ENCODE results near the gene IFT172.

IFT172 gene

DNA sequence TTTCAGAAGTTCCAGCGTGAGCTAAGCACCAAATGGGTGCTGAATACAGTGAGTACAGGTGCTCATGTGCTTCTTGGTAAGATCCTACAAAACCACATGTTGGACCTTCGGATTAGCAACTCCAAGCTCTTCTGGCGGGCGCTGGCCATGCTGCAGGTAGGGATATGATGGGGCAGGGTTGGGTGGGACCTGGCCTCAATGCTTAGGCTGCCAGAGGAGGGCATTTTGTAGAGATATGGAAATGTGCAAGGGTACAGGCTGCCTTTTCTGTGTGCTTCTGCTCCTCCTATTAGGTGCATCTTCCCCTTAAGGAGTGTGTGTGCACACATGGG is 29.2 kb upstream of the IFT172 start:
- H3K79me1 ChIP-seq (ENCODE audit: low read length) = no peaks in the 10 kb centered on the region
- no peak overlapping the region for H4K91ac ChIP-seq (ENCODE audit: low read depth, low read length)
- no CpG with 5 or more reads among the region's 4 CpGs for WGBS (ENCODE audit: extremely low coverage, insufficient coverage, insufficient read length)
- no peaks in the 10 kb centered on the region for H3K27me3 ChIP-seq (ENCODE audit: insufficient read depth, low read length)
- H3K23ac ChIP-seq (ENCODE audit: low read length) = no peak overlapping the region
- H3K9ac ChIP-seq (ENCODE audit: low read length) = no peak overlapping the region
- H2BK120ac ChIP-seq (ENCODE audit: insufficient read depth, low read length, poor library complexity) = no peak overlapping the region
- no peak overlapping the region for H3K4ac ChIP-seq (ENCODE audit: low read depth, low read length)
- H2BK5ac ChIP-seq (ENCODE audit: low read depth, low read length, poor library complexity) = no peak overlapping the region
- no peak overlapping the region for H2AK5ac ChIP-seq (ENCODE audit: low read length)
- no peaks in the 10 kb centered on the region for H3K9me3 ChIP-seq (ENCODE audit: insufficient read depth, low read depth, low read length)
- no peak for DNase-seq
- no peaks in the 10 kb centered on the region for H3K79me2 ChIP-seq (ENCODE audit: control insufficient read depth, insufficient read depth, low read length, poor library complexity)
- H2AFZ ChIP-seq (ENCODE audit: insufficient read depth, low read length, poor library complexity) = no peak overlapping the region
- H3K36me3 ChIP-seq (ENCODE audit: control insufficient read depth in 1 of 2, insufficient read depth in 2 of 2, low read length in 2 of 2) = no peaks in the 10 kb centered on the region
- no peak overlapping the region for H4K12ac ChIP-seq (ENCODE audit: low read depth, low read length)
- H3K27ac ChIP-seq (ENCODE audit: low read depth, low read length) = no peak overlapping the region
- no peak overlapping the region for H3K4me3 ChIP-seq (ENCODE audit: low read depth, low read length)
- H3K18ac ChIP-seq (ENCODE audit: low read length) = no peak overlapping the region
- no peak overlapping the region for H2BK12ac ChIP-seq (ENCODE audit: low read length)
- no peaks in the 10 kb centered on the region for H3K4me1 ChIP-seq (ENCODE audit: control insufficient read depth in 1 of 2, insufficient read depth in 2 of 2, low read length in 2 of 2)
- H4K8ac ChIP-seq (ENCODE audit: low read depth, low read length) = no peak overlapping the region
- H3K4me2 ChIP-seq (ENCODE audit: low read length) = no peak overlapping the region
- H3K14ac ChIP-seq (ENCODE audit: low read length) = no peak overlapping the region

GRCh38 chr2:27518113-27518781 is 28.7 kb upstream of the IFT172 start:
- Histone ChIP-seq H3K14ac (ENCODE audit: low read length) (no peak overlapping the region), H3K36me3 (ENCODE audit: control insufficient read depth in 1 of 2, insufficient read depth in 2 of 2, low read length in 2 of 2) (no peaks in the 10 kb centered on the region), H3K27me3 (ENCODE audit: insufficient read depth, low read length) (no peaks in the 10 kb centered on the region), H3K9me3 (ENCODE audit: insufficient read depth, low read depth, low read length) (no peaks in the 10 kb centered on the region), H3K79me2 (ENCODE audit: control insufficient read depth, insufficient read depth, low read length, poor library complexity) (no peaks in the 10 kb centered on the region), H3K4me3 (ENCODE audit: low read depth, low read length) (no peak overlapping the region), H3K9ac (ENCODE audit: low read length) (no peak overlapping the region), H2BK5ac (ENCODE audit: low read depth, low read length, poor library complexity) (no peak overlapping the region), H2AFZ (ENCODE audit: insufficient read depth, low read length, poor library complexity) (no peak overlapping the region), H3K4me1 (ENCODE audit: control insufficient read depth in 1 of 2, insufficient read depth in 2 of 2, low read length in 2 of 2) (no peaks in the 10 kb centered on the region), H4K91ac (ENCODE audit: low read depth, low read length) (no peak overlapping the region), H3K23ac (ENCODE audit: low read length) (no peak overlapping the region), H4K8ac (ENCODE audit: low read depth, low read length) (no peak overlapping the region), H3K79me1 (ENCODE audit: low read length) (no peaks in the 10 kb centered on the region), H3K4me2 (ENCODE audit: low read length) (no peak overlapping the region), H2BK12ac (ENCODE audit: low read length) (no peak overlapping the region), H2BK120ac (ENCODE audit: insufficient read depth, low read length, poor library complexity) (no peak overlapping the region), H2AK5ac (ENCODE audit: low read length) (no peak overlapping the region), H3K27ac (ENCODE audit: low read depth, low read length) (no peak overlapping the region), H4K12ac (ENCODE audit: low read depth, low read length) (no peak overlapping the region), H3K18ac (ENCODE audit: low read length) (no peak overlapping the region), H3K4ac (ENCODE audit: low read depth, low read length) (no peak overlapping the region)
- no CpG with 5 or more reads among the region's 5 CpGs for WGBS (ENCODE audit: extremely low coverage, insufficient coverage, insufficient read length)
- DNase-seq = no peak

DNA sequence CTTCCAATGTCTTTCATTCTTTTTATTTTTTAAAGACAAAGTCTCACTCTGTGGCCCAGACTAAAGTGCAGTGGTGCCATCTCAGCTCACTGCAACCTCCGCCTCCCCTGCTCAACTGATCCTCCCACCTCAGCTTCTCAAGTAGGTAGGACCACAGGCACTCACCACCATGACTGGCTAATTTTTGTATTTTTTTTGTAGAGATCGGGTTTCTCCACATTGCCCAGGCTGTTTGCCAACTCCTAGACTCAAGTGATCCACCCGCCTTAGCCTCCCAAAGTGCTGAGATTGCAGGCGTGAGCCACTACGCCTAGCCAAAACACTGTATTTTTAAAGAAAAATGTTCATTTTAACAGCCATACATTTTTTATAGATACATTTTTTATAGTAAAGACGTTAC is 19.8 kb upstream of the IFT172 start:
- H2BK12ac ChIP-seq (ENCODE audit: low read length) = no peak overlapping the region
- no peaks in the 10 kb centered on the region for H3K79me1 ChIP-seq (ENCODE audit: low read length)
- no peak overlapping the region for H3K9ac ChIP-seq (ENCODE audit: low read length)
- H3K4me1 ChIP-seq (ENCODE audit: control insufficient read depth in 1 of 2, insufficient read depth in 2 of 2, low read length in 2 of 2) = no peaks in the 10 kb centered on the region
- no peak overlapping the region for H2BK120ac ChIP-seq (ENCODE audit: insufficient read depth, low read length, poor library complexity)
- DNase-seq = no peak
- no peak overlapping the region for H3K18ac ChIP-seq (ENCODE audit: low read length)
- H3K79me2 ChIP-seq (ENCODE audit: control insufficient read depth, insufficient read depth, low read length, poor library complexity) = no peaks in the 10 kb centered on the region
- no peak overlapping the region for H2AK5ac ChIP-seq (ENCODE audit: low read length)
- H4K91ac ChIP-seq (ENCODE audit: low read depth, low read length) = no peak overlapping the region
- H3K23ac ChIP-seq (ENCODE audit: low read length) = no peak overlapping the region
- no peak overlapping the region for H4K8ac ChIP-seq (ENCODE audit: low read depth, low read length)
- no peak overlapping the region for H3K14ac ChIP-seq (ENCODE audit: low read length)
- H4K12ac ChIP-seq (ENCODE audit: low read depth, low read length) = no peak overlapping the region
- no peak overlapping the region for H2BK5ac ChIP-seq (ENCODE audit: low read depth, low read length, poor library complexity)
- no peak overlapping the region for H2AFZ ChIP-seq (ENCODE audit: insufficient read depth, low read length, poor library complexity)
- H3K27me3 ChIP-seq (ENCODE audit: insufficient read depth, low read length) = no peaks in the 10 kb centered on the region
- no peak overlapping the region for H3K27ac ChIP-seq (ENCODE audit: low read depth, low read length)
- H3K4ac ChIP-seq (ENCODE audit: low read depth, low read length) = no peak overlapping the region
- H3K9me3 ChIP-seq (ENCODE audit: insufficient read depth, low read depth, low read length) = peaks cover 5% of the 10 kb centered on the region
- no CpG with 5 or more reads among the region's 6 CpGs for WGBS (ENCODE audit: extremely low coverage, insufficient coverage, insufficient read length)
- no peak overlapping the region for H3K4me2 ChIP-seq (ENCODE audit: low read length)
- H3K4me3 ChIP-seq (ENCODE audit: low read depth, low read length) = no peak overlapping the region
- H3K36me3 ChIP-seq (ENCODE audit: control insufficient read depth in 1 of 2, insufficient read depth in 2 of 2, low read length in 2 of 2) = no peaks in the 10 kb centered on the region

DNA sequence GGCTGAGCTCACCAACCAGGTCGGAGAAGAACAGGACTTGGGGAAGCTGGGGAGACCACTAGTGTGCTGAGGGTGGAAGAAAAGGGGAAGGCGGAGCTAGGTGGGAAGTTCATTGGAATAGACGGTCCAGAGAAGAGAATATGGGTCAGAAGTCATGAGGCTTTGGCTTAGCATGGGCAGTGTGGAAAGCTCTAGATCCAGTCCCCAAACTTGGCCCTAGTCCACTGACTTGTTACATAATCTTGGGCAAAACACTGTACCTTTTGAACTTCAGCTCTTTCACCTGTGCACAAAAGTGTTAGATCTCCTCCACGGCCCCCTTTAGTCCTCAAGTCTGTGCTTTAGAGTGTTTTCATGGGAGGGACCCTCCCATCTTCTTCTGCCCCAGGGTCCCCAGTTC is 17.8 kb upstream of the IFT172 start:
- Histone ChIP-seq H2BK120ac (ENCODE audit: insufficient read depth, low read length, poor library complexity) (no peak overlapping the region), H3K14ac (ENCODE audit: low read length) (no peak overlapping the region), H3K27me3 (ENCODE audit: insufficient read depth, low read length) (no peaks in the 10 kb centered on the region), H3K36me3 (ENCODE audit: control insufficient read depth in 1 of 2, insufficient read depth in 2 of 2, low read length in 2 of 2) (no peaks in the 10 kb centered on the region), H4K91ac (ENCODE audit: low read depth, low read length) (no peak overlapping the region), H3K23ac (ENCODE audit: low read length) (no peak overlapping the region), H3K4ac (ENCODE audit: low read depth, low read length) (no peak overlapping the region), H2BK5ac (ENCODE audit: low read depth, low read length, poor library complexity) (no peak overlapping the region), H3K9ac (ENCODE audit: low read length) (no peak overlapping the region), H3K79me2 (ENCODE audit: control insufficient read depth, insufficient read depth, low read length, poor library complexity) (no peaks in the 10 kb centered on the region), H3K4me3 (ENCODE audit: low read depth, low read length) (no peak overlapping the region), H2BK12ac (ENCODE audit: low read length) (no peak overlapping the region), H3K79me1 (ENCODE audit: low read length) (no peaks in the 10 kb centered on the region), H3K4me2 (ENCODE audit: low read length) (no peak overlapping the region), H2AK5ac (ENCODE audit: low read length) (no peak overlapping the region), H2AFZ (ENCODE audit: insufficient read depth, low read length, poor library complexity) (no peak overlapping the region), H4K12ac (ENCODE audit: low read depth, low read length) (no peak overlapping the region), H3K9me3 (ENCODE audit: insufficient read depth, low read depth, low read length) (peaks cover 5% of the 10 kb centered on the region), H3K4me1 (ENCODE audit: control insufficient read depth in 1 of 2, insufficient read depth in 2 of 2, low read length in 2 of 2) (no peaks in the 10 kb centered on the region), H3K27ac (ENCODE audit: low read depth, low read length) (no peak overlapping the region), H3K18ac (ENCODE audit: low read length) (no peak overlapping the region), H4K8ac (ENCODE audit: low read depth, low read length) (no peak overlapping the region)
- WGBS (ENCODE audit: extremely low coverage, insufficient coverage, insufficient read length) = no CpG with 5 or more reads among the region's 4 CpGs
- DNase-seq = no peak
